HL-60 (cell line): ENCODE data around the gene ZFP62.
"Not testable (repeated sequence)": the region's sequence is repeated elsewhere in the genome, so short reads cannot be mapped to it uniquely, and the experiment has no call there.

ENCODE experiments used
- DNase-seq, 2 experiments: peaks; one replicate each; pipeline ENCODE4 v3.0.0-alpha.2; 2010 to 2020; ENCODE audit warnings: low read depth in 1 of 2, low spot score in 1 of 2
- H3K27ac ChIP-seq: fragments of 250-450 bp; sonication (Bioruptor Pico); replicated peaks from 2 replicates; pipeline ENCODE4 v1.5.1; 2020; ENCODE audit warnings: mild to moderate bottlenecking, moderate library complexity
- H3K27me3 ChIP-seq: fragments of 250-450 bp; sonication (Bioruptor Pico); 2 replicates; pipeline ENCODE4 v1.5.1; 2021; ENCODE audit warnings: mild to moderate bottlenecking, moderate library complexity; ENCODE audit not compliant: insufficient read depth, poor library complexity, severe bottlenecking
- H3K4me3 ChIP-seq: replicated peaks from 2 replicates; pipeline ENCODE4 v1.5.1; 2011; ENCODE audit warnings: mild to moderate bottlenecking, control low read depth, low read length; ENCODE audit not compliant: insufficient read depth
- CTCF ChIP-seq: IDR thresholded peaks from one replicate; pipeline ENCODE4 v1.5.1; 2011; ENCODE audit warnings: low read length, control low read depth, inconsistent platforms; ENCODE audit not compliant: insufficient read depth
- GABPA ChIP-seq: IDR thresholded peaks from 2 replicates; pipeline ENCODE4 v1.6.1; 2012; ENCODE audit warnings: low read depth
- POLR2AphosphoS5 ChIP-seq: IDR thresholded peaks from 2 replicates; pipeline ENCODE4 v1.6.1; 2012; ENCODE audit warnings: low read depth
- REST ChIP-seq: IDR thresholded peaks from 2 replicates; pipeline ENCODE4 v1.6.1; 2012; ENCODE audit warnings: low read depth; ENCODE audit not compliant: insufficient replicate concordance
- SPI1 ChIP-seq: IDR thresholded peaks from 2 replicates; pipeline ENCODE4 v1.6.1; 2012; ENCODE audit warnings: low read depth, mild to moderate bottlenecking, borderline replicate concordance

ZFP62 gene

GRCh38 chr5:180901319-180902009, 40.4 kb upstream of the ZFP62 start:
- no peak for DNase-seq
- H3K27ac ChIP-seq, result no peak overlapping the region
- TF ChIP-seq SPI1 (no peak), GABPA (no peak), POLR2AphosphoS5 (no peak), CTCF (no peak), REST (no peak)

GRCh38 chr5:180900178-180900577, 39.1 kb upstream of the ZFP62 start:
- no peaks in the 10 kb centered on the region for H3K27me3 ChIP-seq
- no peak overlapping the region for H3K4me3 ChIP-seq
- H3K27ac ChIP-seq, result no peak overlapping the region
- TF ChIP-seq REST, result no peak
- no peak for TF ChIP-seq GABPA
- no peak for TF ChIP-seq POLR2AphosphoS5
- no peak for TF ChIP-seq CTCF
- TF ChIP-seq SPI1, result no peak
- DNase-seq, result no peak

More at GRCh38 chr5:180901319-180902009, 40.4 kb upstream of the ZFP62 start:
- no peak overlapping the region for H3K4me3 ChIP-seq
- H3K27me3 ChIP-seq, result no peaks in the 10 kb centered on the region

- Histone ChIP-seq H3K27ac (no peak within 1 kb of the TSS), H3K4me3 (no peak within 1 kb of the TSS), H3K27me3 (no peaks in the 10 kb centered on the region)
- TF ChIP-seq REST (no peak), GABPA (no peak), CTCF (no peak), SPI1 (no peak)
- no peak for DNase-seq
Measured at GRCh38 chr5:180898621-180899246, 37.7 kb upstream of the ZFP62 start, which contains the start of gene BTNL8. TSS of gene BTNL8 (plus strand) at chr5:180899159. CDS start at chr5:180899311, 152 bp downstream.

- DNase-seq, result not testable (repeated sequence)
Measured at GRCh38 chr5:180895330-180895729, 34.3 kb upstream of the ZFP62 start.

More at GRCh38 chr5:180895330-180895729, 34.3 kb upstream of the ZFP62 start:
- not testable (repeated sequence) for H3K27me3 ChIP-seq, H3K4me3 ChIP-seq, H3K27ac ChIP-seq
